GM06990 (cell line): ENCODE measurements around the gene RPA3.

Experiments
- DNase-seq: peaks from one replicate; pipeline ENCODE4 v3.0.0-alpha.2; 2011; ENCODE audit not compliant: insufficient read length; ENCODE audit errors: extremely low read depth
- H3K27me3 ChIP-seq: replicated peaks from 2 replicates; pipeline ENCODE4 v1.6.0; 2011; ENCODE audit warnings: low read length; ENCODE audit not compliant: control insufficient read depth, insufficient read depth
- H3K36me3 ChIP-seq: 2 replicates; pipeline ENCODE4 v1.5.1; 2011; ENCODE audit warnings: low read length; ENCODE audit not compliant: control insufficient read depth, insufficient read depth
- H3K4me3 ChIP-seq: replicated peaks from 2 replicates; pipeline ENCODE4 v1.5.1; 2011; ENCODE audit warnings: low read depth, mild to moderate bottlenecking, control low read depth, low read length
- CTCF ChIP-seq: IDR thresholded peaks from 2 replicates; pipeline ENCODE4 v1.5.1; 2011; ENCODE audit warnings: low read length, control low read depth, mild to moderate bottlenecking, inconsistent platforms; ENCODE audit not compliant: insufficient read depth, poor library complexity, severe bottlenecking

The RPA3 gene

GRCh38 chr7:7746458-7746857 lies 28.1 kb upstream of the RPA3 start:
- Histone ChIP-seq H3K36me3 (no peaks in the 10 kb centered on the region), H3K27me3 (no peaks in the 10 kb centered on the region), H3K4me3 (no peak overlapping the region)
- no peak for TF ChIP-seq CTCF
- no peak for DNase-seq

GRCh38 chr7:7745966-7746365 lies 27.6 kb upstream of the RPA3 start:
- H3K4me3 ChIP-seq = no peak overlapping the region
- no peaks in the 10 kb centered on the region for H3K36me3 ChIP-seq
- no peaks in the 10 kb centered on the region for H3K27me3 ChIP-seq
- DNase-seq = no peak
- no peak for TF ChIP-seq CTCF

- TF ChIP-seq CTCF = no peak
- no peak for DNase-seq
- no peaks in the 10 kb centered on the region for H3K36me3 ChIP-seq
- H3K4me3 ChIP-seq = no peak overlapping the region
- no peaks in the 10 kb centered on the region for H3K27me3 ChIP-seq
These were observed 26.9 kb upstream of the RPA3 start for GRCh38 chr7:7745258-7745657.

- H3K27me3 ChIP-seq = no peaks in the 10 kb centered on the region
- no peak overlapping the region for H3K4me3 ChIP-seq
- DNase-seq = no peak
- TF ChIP-seq CTCF = no peak
- no peaks in the 10 kb centered on the region for H3K36me3 ChIP-seq
These were observed 23.8 kb upstream of the RPA3 start for GRCh38 chr7:7742223-7742622.

GRCh38 chr7:7740037-7740355 lies 21.6 kb upstream of the RPA3 start:
- TF ChIP-seq CTCF = no peak
- no peak for DNase-seq
- no peak overlapping the region for H3K4me3 ChIP-seq
- no peaks in the 10 kb centered on the region for H3K36me3 ChIP-seq
- H3K27me3 ChIP-seq = no peaks in the 10 kb centered on the region

GRCh38 chr7:7739204-7740036 lies 21.0 kb upstream of the RPA3 start:
- TF ChIP-seq CTCF = no peak
- Histone ChIP-seq H3K4me3 (no peak overlapping the region), H3K27me3 (no peaks in the 10 kb centered on the region), H3K36me3 (no peaks in the 10 kb centered on the region)
- no peak for DNase-seq
